ENCODE data around the gene NCOA7. TPM values are rescaled to one million over a fixed set of nuclear protein-coding genes. Genes with fewer than 3 reads are reported as not detected.

Gene NCOA7
- total and polyA plus RNA-seq, 10 of the 15 experiments (the other 5 are each of a cell fraction or from before 2014, with no cell fraction given) = 18.9 to 50.3 (median 34.2) TPM

GRCh38 chr6:125871365-125871764, 80.6 kb downstream of the NCOA7 start:
- FAIRE-seq = no peak
- CTCF ChIA-PET = no interaction called here
- POLR2A ChIA-PET = no interaction called here

More at GRCh38 chr6:125871365-125871764, 80.6 kb downstream of the NCOA7 start:
- ATAC-seq = no peak
- Histone ChIP-seq H3K9me3 (replicated peaks; ENCODE audit: control insufficient read depth, insufficient read depth, low read length) (no peaks in the 10 kb centered on the region), H3K4me2 (ENCODE audit: control insufficient read depth, insufficient read depth) (no peak overlapping the region), H3K36me3 (ENCODE audit: control insufficient read depth in 2 of 2, insufficient read depth in 2 of 2, low read length in 1 of 2) (peaks cover 0 to 14% of the 10 kb centered on the region in 2 experiments), H2AFZ (ENCODE audit: control insufficient read depth, low read depth, low read length) (no peak overlapping the region), H3K27ac (ENCODE audit: control insufficient read depth, insufficient read depth) (no peak overlapping the region), H4K20me1 (ENCODE audit: control insufficient read depth, insufficient read depth) (no peaks in the 10 kb centered on the region), H3K79me2 (ENCODE audit: control insufficient read depth, insufficient read depth, low read length) (no peaks in the 10 kb centered on the region), H3K4me3 (no peak overlapping the region), H3K4me1 (ENCODE audit: control insufficient read depth, insufficient read depth, low read length) (no peaks in the 10 kb centered on the region), H3K27me3 (replicated peaks in 1 of 2; ENCODE audit: control insufficient read depth in 2 of 2, insufficient read depth in 2 of 2, low read length in 1 of 2) (no peaks in the 10 kb centered on the region), H3K9ac (ENCODE audit: control insufficient read depth, insufficient read depth, low read length) (no peak overlapping the region)
- no peak for DNase-seq (ENCODE audit: low read depth, low spot score)
- in situ Hi-C loops (cut with MboI) (no loop called here), intact Hi-C loops (cut with micrococcal nuclease; ENCODE audit: unreplicated experiment) (no loop called here)
- SMC1A ChIA-PET (ENCODE audit: uncharacterized antibody, unreplicated experiment) = interaction anchor here (1.1 kb wide), 1 partner anchor 60 kb away, joined by 3 read pairs; no protein-coding TSS in a partner anchor
- no TSS peak for BruUV-seq (replicated peaks)
- TF ChIP-seq, protein P1, sequence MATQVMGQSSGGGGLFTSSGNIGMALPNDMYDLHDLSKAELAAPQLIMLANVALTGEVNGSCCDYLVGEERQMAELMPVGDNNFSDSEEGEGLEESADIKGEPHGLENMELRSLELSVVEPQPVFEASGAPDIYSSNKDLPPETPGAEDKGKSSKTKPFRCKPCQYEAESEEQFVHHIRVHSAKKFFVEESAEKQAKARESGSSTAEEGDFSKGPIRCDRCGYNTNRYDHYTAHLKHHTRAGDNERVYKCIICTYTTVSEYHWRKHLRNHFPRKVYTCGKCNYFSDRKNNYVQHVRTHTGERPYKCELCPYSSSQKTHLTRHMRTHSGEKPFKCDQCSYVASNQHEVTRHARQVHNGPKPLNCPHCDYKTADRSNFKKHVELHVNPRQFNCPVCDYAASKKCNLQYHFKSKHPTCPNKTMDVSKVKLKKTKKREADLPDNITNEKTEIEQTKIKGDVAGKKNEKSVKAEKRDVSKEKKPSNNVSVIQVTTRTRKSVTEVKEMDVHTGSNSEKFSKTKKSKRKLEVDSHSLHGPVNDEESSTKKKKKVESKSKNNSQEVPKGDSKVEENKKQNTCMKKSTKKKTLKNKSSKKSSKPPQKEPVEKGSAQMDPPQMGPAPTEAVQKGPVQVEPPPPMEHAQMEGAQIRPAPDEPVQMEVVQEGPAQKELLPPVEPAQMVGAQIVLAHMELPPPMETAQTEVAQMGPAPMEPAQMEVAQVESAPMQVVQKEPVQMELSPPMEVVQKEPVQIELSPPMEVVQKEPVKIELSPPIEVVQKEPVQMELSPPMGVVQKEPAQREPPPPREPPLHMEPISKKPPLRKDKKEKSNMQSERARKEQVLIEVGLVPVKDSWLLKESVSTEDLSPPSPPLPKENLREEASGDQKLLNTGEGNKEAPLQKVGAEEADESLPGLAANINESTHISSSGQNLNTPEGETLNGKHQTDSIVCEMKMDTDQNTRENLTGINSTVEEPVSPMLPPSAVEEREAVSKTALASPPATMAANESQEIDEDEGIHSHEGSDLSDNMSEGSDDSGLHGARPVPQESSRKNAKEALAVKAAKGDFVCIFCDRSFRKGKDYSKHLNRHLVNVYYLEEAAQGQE (IDR thresholded peaks at IDR 0.05; ENCODE audit: low read depth, low read length) = no peak
- TF ChIP-seq SMC3 (IDR thresholded peaks at IDR 0.05; ENCODE audit: borderline replicate concordance, low read length) (no peak), ASH2L (IDR thresholded peaks at IDR 0.05; ENCODE audit: borderline replicate concordance, low read depth) (no peak), ZNF687 (IDR thresholded peaks at IDR 0.05) (no peak), ZNF274 (IDR thresholded peaks at IDR 0.05; ENCODE audit: insufficient read depth, insufficient read length) (no peak), IKZF1 (conservative IDR thresholded peaks at IDR 0.05) (no peak), SKIL (IDR thresholded peaks at IDR 0.05; ENCODE audit: low read depth, poor library complexity, severe bottlenecking) (no peak), SIN3A (IDR thresholded peaks at IDR 0.05; ENCODE audit: low read depth, low read length) (no peak), STAT3 (IDR thresholded peaks at IDR 0.05; ENCODE audit: low read depth, low read length) (no peak), TBL1XR1 (IDR thresholded peaks at IDR 0.05; ENCODE audit: low read depth, low read length) (no peak), BCL11A (IDR thresholded peaks at IDR 0.05; ENCODE audit: low read depth, low read length) (no peak), TCF3 (IDR thresholded peaks at IDR 0.05; ENCODE audit: borderline replicate concordance, insufficient read depth, low read depth, low read length) (no peak)
- RAD21 ChIA-PET (ENCODE audit: unreplicated experiment) = no interaction called here

All from GM12878 (cell line).